ENCODE data around the gene PRDX5.

Gene PRDX5

DNA sequence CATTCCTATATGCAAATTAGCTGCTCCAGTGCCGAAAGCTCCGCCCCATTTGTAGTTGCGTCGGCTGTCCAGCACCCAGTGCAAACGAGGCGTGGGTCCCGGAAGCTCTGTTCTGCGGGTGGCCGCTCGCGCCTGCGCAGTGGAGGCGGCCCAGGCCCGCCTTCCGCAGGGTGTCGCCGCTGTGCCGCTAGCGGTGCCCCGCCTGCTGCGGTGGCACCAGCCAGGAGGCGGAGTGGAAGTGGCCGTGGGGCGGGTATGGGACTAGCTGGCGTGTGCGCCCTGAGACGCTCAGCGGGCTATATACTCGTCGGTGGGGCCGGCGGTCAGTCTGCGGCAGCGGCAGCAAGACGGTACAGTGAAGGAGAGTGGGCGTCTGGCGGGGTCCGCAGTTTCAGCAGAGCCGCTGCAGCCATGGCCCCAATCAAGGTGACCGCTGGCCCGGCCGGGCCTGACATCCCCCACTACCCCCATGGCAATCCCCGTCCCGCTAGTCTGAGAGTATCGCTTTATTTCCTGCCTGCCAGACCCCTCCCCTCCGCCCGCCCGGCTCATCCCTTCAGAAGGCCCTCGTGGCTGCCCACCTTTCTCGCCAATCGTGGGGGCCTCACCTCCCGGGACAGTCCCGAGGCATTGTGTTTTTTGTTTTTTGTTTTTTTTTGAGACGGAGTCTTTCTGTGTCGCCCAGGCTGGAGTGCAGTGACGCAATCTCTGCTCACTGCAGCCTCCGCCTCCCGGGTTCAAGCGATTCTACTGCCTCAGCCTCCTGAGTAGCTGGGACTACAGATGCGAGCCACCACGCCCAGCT lies at the start of gene PRDX5:
TSS of gene PRDX5 (plus strand) at position 161 of the 805 bp plus-strand sequence. CDS start at position 256, 95 bp downstream.
- peak; percentile 71 for DNase-seq (ENCODE audit: low read depth)

DNA sequence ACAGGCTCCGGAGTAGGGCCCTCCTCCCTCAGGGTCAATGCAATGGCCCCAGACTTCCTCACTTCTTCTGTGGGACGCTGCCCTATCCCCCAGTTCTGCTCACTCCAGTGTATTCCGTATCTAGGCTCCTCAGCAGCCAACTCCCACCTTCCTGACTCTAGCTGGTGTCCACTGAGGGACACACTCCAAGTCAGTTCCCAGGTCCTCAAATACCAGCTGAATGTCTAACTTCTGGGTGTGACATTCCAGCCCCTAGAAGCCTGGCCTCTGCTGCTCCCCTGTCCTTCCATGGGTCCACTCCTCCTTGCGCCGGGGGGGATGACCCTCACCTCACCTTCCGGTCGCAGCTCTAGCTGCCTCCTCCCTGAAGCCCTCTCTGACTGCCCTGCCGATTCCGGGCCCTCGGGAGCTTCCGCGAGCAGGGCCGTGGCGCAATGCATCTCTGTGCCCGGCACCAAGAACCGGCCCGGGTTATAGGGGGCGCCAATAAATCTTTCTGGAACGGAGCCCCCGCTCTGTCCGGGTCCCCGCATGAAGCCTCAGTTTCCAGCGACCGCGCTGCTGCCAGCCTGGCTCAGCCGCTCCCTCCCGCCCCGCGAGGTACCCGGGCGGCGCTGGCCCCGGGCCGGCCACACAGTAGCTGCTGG lies 48.9 kb upstream of the PRDX5 start:
- DNase-seq (ENCODE audit: low read depth), result no peak

DNA sequence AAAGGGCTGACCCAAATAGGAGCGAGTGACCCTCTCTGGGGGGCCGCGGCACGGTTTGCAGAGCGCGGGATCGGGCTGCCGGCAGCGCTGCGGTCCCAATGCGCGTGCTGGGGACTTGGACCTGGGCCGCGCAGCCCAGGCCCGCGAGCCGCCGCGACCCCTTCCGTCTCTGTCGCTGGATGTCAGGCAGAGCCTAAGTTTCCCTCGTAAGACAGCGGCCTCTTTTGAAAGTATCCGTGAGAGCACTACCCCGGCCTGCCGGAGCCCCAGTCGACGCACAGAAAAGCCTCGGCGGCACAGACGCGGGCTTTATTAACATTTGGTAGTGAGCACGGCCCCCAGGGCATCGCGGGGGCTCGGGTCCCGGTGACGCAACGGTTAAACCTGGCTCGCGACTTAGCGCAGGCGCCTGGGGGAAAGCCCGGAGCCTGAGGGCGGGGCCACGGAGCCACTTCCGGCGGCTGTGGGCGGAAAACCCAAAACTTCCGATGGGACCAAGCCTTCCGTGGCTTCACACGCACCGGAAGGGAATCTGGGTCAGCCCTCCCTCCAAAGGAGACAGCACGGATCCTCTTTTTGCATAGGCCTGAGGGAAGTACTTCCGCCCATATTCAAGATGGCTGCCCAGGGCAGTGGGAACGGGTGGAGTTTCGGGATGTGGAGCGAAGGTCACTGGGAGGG lies 48.2 kb upstream of the PRDX5 start:
- peak; percentile 99 for DNase-seq (ENCODE audit: low read depth)

DNA sequence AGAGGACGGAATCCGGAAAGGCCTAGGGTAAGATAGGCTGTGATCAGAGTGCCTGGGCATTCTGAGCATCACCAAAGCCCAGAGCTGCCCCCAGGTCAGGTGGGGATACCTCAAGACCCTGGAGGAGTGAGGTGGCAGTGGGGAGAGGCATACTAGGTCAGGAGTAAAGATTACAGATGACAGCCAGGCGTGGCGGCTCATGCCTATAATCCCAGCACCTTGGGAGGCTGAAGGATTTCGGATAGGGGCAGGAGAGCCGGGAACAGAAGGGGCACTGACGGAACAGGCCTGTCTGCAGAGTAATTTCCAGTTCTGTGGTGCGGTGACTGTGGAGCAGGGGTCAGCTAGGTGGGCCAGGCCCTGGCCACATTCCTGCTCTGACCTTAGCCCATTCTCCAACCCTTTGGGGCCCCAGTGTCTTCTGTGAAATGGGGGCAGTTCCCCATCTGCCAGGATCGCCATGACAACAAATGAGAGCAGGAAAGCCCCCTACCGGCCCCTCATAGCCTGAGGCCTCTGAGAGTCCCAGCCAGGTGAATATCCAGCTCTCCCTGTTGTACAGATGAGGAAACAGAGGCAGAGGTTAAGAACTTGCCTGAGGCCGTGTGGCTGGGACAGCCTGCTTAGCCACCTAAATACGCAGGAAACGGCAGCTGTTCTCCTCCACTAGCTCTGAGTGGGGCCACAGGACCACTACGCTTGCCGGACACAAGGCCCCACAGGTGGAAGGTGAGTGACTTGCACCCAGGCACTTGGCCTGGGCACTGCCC lies 42.7 kb upstream of the PRDX5 start:
- DNase-seq (ENCODE audit: low read depth), result no peak

DNA sequence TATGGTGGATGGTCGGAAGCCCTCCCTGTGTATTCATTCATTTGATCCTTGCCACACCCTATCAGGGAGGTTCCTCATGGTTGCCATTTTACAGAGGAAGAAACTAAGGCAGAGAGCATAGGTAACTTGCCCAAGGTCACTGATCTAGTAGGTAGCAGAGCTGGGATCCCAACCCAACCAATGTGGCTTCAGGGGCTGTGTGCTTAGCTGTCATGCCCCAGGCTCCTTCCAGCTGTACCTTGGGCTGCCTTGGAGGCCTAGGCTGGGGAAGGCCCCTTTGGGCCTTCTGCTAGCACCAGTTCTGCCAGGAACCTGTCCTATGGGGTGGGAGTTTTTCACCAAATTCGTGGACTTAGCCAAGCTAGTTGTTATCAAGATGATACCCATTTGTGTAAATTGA lies 42.1 kb upstream of the PRDX5 start:
- DNase-seq (ENCODE audit: low read depth), result no peak

DNA sequence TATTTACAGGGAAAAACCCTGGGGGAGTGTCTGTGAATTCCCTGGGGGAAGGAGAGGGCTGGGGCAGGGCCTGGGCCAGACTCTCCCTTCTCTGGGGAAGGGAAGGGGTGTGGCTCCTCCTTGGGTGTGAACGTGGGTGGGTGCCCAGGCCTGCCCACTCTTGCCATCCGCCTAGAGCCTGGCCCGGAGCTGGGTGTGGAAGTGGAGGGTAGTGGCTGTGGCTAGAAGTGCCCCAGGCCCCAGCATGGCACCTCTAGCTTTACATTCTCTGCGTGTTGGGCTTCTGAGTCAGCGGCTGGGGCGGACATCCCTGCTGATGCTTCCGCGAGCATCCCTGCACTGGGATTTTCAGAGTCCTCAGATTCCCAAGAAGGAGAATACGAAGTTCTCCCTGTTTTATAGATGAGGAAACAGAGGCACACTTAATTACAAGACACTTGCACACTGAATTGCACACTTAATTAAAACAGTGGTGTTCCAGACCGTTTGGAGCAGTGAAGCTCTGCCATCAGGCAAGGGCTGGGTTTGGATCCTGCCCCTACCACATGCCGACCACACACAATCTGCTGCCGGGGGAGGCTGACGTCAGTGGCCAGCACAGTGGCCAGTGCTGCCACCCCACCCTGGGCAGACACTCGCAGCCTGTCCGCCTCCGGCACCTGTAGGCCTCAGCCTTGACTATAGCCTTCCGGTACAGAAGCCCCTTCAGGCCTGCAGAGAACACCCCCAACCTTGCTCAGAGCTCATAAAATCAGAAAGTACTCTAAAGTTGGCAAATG lies 41.1 kb upstream of the PRDX5 start:
- no peak for DNase-seq (ENCODE audit: low read depth)

DNA sequence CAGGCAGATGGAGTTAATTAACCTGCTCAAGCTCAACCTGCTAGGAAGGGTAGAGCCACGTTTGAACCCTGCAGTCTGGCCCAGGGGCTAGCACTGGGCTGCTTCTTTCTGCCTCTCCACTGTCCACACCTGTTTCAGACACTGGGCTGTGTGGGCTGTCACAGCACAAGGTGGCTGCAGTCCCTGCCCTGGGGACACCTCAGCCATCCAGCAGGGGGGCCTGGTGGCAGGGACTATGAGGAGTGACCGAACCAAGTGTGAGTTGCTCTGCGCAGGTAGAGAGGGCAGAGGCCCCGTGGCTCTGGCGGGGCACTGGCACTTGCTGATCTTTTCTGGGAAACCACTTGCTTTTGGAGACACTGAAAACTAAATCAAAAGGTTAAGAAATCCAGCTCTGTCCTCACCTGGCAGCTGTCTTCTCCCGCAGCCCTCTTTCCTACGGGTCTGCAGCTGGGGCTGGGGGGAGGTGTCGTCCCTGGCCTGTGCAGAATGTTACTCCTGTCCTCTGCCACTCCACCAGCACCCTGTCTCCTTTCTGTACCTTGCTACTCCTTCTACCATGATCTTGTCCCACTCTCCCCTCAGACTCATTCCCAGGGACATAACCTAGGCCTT lies 39.2 kb upstream of the PRDX5 start:
- no peak for DNase-seq (ENCODE audit: low read depth)

DNA sequence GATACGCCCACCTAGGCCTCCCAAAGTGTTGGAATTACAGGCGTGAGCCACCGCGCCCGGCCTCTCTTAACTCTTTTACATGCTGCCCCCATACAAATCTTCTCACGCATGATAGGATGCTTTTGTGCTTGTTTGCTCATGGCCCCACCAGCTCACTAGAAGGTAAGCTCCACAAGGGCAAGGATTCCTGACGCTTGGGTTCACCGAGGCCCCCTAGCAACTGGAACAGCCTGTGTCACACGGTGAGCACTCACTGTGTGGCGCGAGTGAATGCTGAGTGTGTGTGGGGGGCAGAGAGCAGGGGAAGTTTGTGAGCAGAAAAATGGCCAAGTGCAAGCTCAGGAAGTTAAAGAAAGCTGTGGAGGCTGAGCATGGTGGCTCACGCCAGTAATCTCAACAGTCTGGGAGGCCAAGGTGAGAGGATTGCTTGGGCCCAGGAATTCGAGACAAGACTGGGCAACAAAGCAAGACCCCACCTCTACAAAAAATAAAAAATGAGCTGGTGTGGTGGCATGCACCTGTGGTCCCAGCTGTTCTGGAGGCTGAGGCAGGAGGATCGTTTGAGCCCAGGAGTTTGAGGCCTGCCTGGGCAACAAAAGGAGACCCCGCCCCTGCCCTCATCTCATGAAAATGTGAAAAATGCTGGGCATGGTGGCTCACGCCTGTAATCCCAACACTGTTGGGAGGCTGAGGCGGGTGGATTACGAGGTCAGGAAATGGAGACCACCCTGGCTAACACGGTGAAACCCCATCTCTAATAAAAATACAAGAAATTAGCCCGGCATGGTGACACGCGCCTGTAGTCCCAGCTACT lies 35.8 kb upstream of the PRDX5 start:
- DNase-seq (ENCODE audit: low read depth), result no peak

DNA sequence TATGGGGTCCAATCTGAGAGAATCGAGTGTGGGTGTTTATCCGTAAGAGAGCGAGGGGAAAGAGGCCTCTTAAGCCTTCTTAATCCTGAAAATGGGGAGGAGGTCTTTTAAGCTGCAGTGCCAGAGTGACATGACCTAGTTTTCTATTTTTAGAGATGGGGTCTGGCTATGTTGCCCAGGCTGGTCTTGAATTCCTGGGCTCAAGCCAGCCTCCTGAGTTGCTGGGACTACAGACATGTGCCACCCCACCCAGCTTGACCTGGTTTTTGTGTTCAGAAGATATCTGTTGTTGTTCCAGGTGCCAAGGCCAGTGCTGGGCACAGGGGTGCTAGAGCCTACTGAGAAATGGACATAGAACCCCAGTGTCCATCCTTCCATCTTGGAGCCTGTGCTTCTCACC lies 34.8 kb upstream of the PRDX5 start:
- DNase-seq (ENCODE audit: low read depth), result no peak

DNA sequence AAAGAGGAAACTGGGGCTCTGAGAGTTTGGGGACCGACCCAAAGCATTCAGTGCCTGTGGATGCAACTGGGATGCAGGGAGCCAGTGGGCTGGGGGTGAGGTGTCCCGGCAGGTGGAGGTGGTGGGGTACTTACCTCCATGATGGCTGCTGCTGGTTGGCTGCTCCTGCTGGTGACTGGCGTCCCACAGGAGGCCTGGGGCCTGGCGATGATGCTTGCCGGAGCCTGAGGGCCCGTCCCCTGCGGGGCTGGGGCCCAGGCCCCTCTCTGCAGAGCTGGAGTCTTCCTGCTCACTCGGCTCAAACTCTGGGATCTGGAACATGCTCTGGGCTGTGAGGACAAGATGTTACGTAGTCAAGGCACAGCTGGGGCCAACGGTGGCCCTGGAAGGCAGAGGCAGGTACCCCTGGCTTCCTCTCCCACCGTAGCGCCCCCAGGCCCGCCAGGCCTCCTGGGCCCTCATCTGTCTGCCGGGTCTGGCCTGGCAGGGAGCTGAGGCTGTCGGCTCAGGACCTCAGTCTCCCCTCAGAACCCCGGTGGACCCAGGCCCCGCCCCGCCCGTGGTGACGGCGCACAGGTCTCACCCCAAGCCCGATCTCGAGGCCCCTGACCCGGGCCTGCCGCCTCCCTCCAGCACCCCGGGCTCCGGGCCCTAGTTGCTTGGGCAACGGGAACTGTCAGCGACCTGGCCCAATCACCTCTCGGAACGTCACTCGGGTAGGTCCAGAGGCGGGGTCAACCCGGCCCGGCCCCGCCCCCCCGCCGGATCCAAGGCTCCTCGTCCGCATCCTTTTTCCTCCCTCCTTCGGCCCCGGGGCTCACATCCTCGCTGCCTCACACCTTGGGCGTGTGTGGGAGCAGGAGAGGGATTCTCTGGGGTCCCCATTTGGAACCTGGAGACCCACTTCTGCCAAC lies 33.6 kb upstream of the PRDX5 start, which contains the start of gene BAD:
TSS of gene BAD (minus strand) at position 618 of the 914 bp plus-strand sequence. CDS start at position 321, 297 bp downstream.
- DNase-seq (ENCODE audit: low read depth), result peak; percentile 54

DNA sequence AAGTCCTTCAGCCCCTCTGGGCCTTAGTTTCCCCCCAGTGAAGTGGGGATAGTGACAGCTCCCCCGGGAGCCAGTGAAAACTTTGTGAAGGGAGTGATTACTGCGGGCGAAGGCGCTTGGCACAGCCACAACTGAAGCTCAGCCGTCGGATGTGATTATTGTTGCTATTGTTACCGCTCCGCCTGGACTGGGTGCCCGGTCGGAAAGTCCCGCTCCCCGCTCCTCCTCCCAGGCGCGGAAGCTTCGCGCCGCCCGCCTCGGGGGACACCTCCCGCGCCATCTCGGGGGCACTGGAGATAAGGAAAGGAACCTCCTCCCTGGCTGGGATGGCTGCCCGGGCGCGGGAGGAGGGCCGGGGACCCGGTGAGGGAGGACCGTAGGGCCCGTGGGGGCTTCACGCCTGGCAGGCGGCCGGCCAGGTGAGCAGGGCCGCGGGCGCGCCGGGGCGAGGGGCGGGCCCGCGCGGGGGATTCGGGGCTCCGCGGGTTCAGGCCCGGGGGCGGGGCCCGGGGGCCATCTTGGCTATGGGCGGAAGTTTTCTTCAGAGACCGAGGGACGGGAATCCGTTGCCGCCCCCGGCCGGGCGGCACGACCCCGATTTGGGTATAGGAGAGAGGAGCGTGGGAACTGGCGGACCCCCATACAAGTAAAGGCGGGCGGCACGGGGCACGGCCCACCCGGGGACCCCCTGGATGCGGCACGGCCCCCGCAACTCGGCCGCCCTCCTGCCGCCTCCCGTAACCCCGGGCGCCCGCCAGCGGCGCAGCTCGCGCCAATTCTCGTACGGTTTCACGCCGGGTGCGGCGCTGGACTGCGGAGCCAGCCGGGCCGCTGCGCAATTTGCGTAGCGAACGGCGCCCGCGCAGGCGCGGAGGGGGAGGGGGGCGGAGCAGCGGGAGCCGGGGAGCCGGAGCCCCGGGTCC lies 32.7 kb upstream of the PRDX5 start, which contains the start of gene GPR137:
TSS of gene GPR137 (plus strand) at position 887 of the 923 bp plus-strand sequence. CDS start 677 bp downstream, outside the sequence.
- no peak for DNase-seq (ENCODE audit: low read depth)

DNA sequence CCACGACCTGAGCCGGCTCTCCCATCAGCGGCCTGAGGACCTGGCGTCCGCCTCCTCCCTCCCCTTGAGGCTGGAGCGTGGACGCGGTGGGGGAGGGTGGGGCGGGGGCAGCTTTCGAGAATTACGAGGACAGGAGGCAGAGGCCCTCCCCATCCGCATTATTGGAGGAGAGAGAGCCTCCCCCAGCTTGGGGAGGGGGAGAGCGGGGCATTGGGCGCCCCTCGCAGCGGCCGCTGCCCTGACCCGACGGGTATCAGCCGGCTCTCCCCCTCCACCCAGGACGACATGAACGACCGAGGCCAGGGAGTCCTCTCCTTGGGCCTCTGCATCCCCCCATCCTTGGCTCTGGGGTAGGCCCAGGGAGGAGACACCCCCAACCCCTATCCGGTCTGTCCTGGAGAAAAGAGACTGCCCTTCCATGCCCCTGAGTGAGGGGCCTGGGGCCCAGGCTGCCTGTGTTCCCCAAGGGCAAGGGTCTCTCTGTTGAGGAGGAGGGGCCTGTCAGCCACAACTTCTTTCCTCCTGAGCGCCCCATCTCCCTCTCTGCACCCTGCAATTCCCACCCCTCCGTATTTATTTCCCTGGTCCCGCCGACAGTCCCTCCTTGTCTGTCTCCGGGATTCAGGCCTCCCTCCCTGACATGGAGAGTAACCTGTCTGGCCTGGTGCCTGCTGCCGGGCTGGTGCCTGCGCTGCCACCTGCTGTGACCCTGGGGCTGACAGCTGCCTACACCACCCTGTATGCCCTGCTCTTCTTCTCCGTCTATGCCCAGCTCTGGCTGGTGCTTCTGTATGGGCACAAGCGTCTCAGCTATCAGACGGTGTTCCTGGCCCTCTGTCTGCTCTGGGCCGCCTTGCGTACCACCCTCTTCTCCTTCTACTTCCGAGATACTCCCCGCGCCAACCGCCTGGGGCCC lies 31.8 kb upstream of the PRDX5 start:
- no peak for DNase-seq (ENCODE audit: low read depth)

DNA sequence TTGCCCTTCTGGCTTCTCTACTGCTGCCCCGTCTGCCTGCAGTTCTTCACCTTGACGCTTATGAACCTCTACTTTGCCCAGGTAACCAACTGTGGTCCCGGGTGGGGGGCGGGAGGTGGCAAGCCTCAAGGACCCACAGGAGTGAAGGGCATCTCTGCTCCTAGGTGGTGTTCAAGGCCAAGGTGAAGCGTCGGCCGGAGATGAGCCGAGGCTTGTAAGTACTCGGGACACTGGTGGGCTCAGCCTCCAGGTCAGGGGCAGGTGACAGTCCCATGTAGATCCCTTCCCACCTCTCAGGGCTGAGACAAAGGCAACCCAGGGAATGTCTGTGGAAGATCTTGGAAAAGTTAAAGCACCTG lies 31.1 kb upstream of the PRDX5 start:
- no peak for DNase-seq (ENCODE audit: low read depth)

DNA sequence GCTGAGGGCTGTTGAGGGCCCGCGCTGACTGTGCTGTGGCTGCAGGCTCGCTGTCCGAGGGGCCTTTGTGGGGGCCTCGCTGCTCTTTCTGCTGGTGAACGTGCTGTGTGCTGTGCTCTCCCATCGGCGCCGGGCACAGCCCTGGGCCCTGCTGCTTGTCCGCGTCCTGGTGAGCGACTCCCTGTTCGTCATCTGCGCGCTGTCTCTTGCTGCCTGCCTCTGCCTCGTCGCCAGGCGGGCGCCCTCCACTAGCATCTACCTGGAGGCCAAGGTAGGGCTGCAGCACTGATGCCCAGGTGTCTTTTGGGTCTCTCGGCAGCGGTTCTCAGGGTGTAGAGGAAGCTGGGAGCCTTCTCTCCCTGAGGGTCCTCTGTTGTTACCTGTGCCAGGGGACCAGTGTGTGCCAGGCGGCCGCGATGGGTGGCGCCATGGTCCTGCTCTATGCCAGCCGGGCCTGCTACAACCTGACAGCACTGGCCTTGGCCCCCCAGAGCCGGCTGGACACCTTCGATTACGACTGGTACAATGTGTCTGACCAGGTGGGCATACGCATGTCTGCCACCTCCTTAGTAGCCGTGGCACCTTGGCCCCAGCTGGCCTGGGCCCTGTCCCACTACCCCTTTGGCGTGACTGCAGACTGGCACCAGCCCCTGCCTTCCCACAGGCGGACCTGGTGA lies 30.1 kb upstream of the PRDX5 start:
- DNase-seq (ENCODE audit: low read depth), result no peak

DNA sequence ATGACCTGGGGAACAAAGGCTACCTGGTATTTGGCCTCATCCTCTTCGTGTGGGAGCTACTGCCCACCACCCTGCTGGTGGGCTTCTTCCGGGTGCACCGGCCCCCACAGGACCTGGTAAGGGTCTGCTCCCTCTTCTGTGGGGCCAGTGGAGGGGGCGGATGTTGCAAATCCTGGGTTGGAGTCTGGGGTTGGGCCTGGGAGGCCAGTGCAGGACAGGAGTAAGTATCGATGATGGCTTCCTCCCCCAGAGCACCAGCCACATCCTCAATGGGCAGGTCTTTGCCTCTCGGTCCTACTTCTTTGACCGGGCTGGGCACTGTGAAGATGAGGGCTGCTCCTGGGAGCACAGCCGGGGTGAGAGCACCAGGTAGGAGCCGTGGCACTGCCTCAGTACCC lies 29.6 kb upstream of the PRDX5 start:
- DNase-seq (ENCODE audit: low read depth), result no peak

DNA sequence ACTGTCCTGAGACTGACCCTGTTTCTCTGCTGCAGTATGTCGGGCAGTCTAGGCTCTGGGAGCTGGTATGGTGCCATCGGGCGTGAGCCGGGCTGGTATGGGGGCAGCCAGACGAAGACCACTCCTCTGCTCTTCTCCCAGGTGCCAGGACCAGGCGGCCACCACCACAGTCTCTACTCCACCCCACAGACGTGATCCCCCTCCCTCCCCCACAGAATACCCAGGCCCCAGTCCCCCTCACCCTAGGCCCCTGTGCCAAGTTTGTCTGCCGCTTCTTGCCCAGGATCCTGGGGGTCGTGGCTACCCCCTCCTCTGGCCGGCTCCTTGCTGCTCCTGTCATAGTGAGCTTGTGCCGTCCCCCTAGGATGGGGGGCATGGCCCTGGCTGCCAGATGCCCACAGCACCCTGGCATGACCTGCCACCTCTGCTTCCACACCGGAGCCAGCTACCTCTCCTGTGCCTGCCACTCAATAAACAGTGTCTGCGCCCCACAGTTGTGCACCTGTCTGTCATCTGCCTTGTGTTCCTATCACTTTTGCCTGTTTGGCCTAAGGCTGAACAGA lies 28.8 kb upstream of the PRDX5 start:
- DNase-seq (ENCODE audit: low read depth), result no peak

All from non-pigmented ciliary epithelial cell (primary cell).